AG04450 (cell line): ENCODE results near the gene GLIS1. TPM values are rescaled to one million over a fixed set of nuclear protein-coding genes. Genes with fewer than 3 reads are reported as not detected.

Experiments used
- CTCF ChIA-PET: fragments of 300-600, 350-600 bp; formaldehyde crosslinking; extraction: SDS; loops from one replicate; lab custom pipeline; 2022; ENCODE audit warnings: antibody characterized with exemption, inconsistent platforms; lab: Charles Lee
- POLR2A ChIA-PET: fragments of 350-600 bp; formaldehyde crosslinking; extraction: SDS; loops from one replicate; lab custom pipeline; 2021; ENCODE audit warnings: antibody characterized with exemption, inconsistent platforms; lab: Yijun Ruan, JAX
- DNase-seq: peaks from one replicate; pipeline ENCODE4 v3.0.0-alpha.2; 2011; ENCODE audit warnings: low read depth, low spot score
- H3K27ac ChIP-seq: one replicate; pipeline ENCODE4 v1.5.1; 2012; ENCODE audit warnings: low read depth, low read length, control low read depth
- H3K27me3 ChIP-seq: one replicate; pipeline ENCODE4 v1.6.0; 2012; ENCODE audit warnings: low read length; ENCODE audit not compliant: control insufficient read depth, insufficient read depth
- H3K4me3 ChIP-seq: 2 replicates; pipeline ENCODE4 v1.5.1; 2011; ENCODE audit warnings: mild to moderate bottlenecking, low read depth, low read length, control low read depth
- H3K9me3 ChIP-seq: 2 replicates; pipeline ENCODE4 v1.5.1; 2012; ENCODE audit warnings: low read length; ENCODE audit not compliant: control insufficient read depth, insufficient read depth
- polyA plus RNA-seq: library from polyadenylated mRNA; depleted of rRNA; stranded (reverse); fragments of >200 nt; gene quantifications from 2 replicates; pipeline ENCODE4 v1.2.3, GENCODE V29; 2011
- TF ChIP-seq, protein P1 (sequence below): IDR thresholded peaks from 2 replicates; pipeline ENCODE4 v1.5.1; 2011; ENCODE audit warnings: low read depth, low read length, control low read depth, inconsistent platforms

Gene GLIS1
- polyA plus RNA-seq, 1 experiment: 0.77 TPM

DNA sequence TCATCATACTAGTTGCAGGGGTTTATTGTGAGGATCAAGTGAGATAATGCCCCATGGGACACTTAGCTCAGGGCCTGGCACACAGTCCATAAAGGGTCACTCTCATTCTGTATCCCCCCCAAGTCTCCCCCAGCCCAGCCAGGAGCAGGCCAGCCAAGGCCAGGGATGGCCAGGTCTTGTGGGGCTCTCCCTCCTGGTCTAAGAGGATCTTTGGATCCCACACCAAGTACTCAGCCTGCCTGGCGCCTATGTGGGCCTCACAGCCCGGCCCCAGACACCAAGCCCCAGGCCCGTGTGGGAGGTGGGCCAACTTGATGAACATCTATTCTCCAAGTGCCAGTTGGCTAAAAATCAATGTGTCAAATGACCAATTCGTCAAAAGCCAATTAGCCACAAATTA is 117.8 kb downstream of the GLIS1 start:
- H3K27ac ChIP-seq: no peak overlapping the region
- no peak overlapping the region for H3K4me3 ChIP-seq
- no peak for DNase-seq
- H3K27me3 ChIP-seq: no peaks in the 10 kb centered on the region
- TF ChIP-seq, protein P1, sequence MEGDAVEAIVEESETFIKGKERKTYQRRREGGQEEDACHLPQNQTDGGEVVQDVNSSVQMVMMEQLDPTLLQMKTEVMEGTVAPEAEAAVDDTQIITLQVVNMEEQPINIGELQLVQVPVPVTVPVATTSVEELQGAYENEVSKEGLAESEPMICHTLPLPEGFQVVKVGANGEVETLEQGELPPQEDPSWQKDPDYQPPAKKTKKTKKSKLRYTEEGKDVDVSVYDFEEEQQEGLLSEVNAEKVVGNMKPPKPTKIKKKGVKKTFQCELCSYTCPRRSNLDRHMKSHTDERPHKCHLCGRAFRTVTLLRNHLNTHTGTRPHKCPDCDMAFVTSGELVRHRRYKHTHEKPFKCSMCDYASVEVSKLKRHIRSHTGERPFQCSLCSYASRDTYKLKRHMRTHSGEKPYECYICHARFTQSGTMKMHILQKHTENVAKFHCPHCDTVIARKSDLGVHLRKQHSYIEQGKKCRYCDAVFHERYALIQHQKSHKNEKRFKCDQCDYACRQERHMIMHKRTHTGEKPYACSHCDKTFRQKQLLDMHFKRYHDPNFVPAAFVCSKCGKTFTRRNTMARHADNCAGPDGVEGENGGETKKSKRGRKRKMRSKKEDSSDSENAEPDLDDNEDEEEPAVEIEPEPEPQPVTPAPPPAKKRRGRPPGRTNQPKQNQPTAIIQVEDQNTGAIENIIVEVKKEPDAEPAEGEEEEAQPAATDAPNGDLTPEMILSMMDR: no peak
- ChIA-PET POLR2A (no interaction called here), CTCF (interaction anchor here (1.5 kb wide), 1 partner anchor 135 kb away, joined by 4 read pairs; no protein-coding TSS in a partner anchor)
- H3K9me3 ChIP-seq: no peaks in the 10 kb centered on the region

DNA sequence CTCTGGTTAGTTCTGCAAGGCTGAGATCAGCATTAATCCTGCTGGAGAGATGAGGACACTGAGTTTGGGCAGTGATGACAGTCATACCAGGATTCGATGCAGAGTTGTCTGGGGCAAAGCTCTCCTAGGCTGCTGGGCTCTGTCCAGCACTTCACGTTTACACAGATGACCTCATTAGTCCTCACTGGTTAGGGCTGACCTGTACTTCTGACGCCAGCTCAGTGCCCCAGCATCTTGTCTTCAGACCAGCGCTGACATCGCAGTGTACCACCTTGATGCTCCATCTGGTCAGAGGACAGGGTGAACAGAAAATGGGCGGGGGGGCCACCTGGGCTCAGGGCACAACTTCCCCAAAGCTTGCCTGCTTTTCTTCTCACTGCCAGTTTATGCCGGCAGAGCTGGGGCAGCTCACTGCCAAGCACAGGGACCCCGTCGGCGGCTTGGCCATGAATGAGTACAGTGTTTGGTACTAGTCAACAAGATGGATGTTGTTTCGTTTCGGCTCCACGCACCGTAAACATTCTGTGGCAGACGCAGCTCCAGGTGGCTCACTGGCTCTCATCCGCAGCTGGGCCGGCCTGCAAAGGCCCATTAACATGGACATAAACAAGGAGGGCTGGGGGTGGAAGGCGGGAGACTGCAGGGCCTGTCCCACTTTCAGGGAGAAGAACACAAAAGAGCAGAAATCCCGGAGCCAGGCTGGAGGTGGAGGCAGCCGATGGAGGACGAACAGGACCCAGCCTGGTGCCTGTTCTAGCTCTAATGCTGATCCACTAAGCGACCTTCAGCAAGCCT is 118.7 kb downstream of the GLIS1 start:
- ChIA-PET POLR2A (no interaction called here), CTCF (interaction anchor here (1.5 kb wide), 1 partner anchor 135 kb away, joined by 4 read pairs; no protein-coding TSS in a partner anchor)
- TF ChIP-seq, protein P1: no peak
- Histone ChIP-seq H3K4me3 (no peak overlapping the region), H3K27me3 (no peaks in the 10 kb centered on the region), H3K9me3 (no peaks in the 10 kb centered on the region), H3K27ac (no peak overlapping the region)
- peak; percentile 8 for DNase-seq

DNA sequence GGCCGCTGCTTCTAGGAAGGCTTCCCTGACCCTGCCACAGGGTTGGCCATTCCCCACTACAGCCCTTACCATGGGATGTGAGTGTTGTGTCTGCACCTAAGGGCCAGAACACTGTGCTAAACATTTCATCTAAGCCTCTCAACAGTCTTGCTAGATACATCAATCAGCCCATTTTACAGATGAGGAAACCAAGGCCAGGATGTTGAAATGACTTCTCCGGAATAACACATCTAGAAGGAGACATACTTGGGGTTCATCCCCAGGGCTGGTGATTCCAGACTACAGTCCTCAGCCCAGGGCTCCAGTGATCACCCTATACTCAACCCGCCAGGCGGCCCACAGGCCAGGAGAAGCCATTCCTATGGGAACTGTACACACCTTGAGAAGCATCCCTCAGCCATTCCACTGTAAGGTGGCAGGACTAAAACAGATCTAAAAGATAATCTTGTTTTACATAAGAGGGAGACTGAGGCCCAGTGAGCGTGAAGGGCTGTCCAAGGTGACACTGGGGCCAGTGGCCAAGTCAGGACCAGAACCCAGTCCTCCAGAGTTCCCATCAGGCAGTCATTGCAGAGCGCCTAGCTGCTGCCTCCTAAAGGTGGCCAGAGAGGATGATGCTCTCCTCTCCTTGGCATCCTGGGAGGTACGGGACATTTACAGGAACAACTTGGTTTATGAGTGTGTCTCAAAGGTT is 119.5 kb downstream of the GLIS1 start:
- Histone ChIP-seq H3K9me3 (no peaks in the 10 kb centered on the region), H3K27me3 (no peaks in the 10 kb centered on the region), H3K4me3 (no peak overlapping the region), H3K27ac (no peak overlapping the region)
- ChIA-PET CTCF (interaction anchor here (1.5 kb wide), 1 partner anchor 134 kb away, joined by 4 read pairs; no protein-coding TSS in a partner anchor), POLR2A (no interaction called here)
- DNase-seq: no peak
- TF ChIP-seq, protein P1: no peak

DNA sequence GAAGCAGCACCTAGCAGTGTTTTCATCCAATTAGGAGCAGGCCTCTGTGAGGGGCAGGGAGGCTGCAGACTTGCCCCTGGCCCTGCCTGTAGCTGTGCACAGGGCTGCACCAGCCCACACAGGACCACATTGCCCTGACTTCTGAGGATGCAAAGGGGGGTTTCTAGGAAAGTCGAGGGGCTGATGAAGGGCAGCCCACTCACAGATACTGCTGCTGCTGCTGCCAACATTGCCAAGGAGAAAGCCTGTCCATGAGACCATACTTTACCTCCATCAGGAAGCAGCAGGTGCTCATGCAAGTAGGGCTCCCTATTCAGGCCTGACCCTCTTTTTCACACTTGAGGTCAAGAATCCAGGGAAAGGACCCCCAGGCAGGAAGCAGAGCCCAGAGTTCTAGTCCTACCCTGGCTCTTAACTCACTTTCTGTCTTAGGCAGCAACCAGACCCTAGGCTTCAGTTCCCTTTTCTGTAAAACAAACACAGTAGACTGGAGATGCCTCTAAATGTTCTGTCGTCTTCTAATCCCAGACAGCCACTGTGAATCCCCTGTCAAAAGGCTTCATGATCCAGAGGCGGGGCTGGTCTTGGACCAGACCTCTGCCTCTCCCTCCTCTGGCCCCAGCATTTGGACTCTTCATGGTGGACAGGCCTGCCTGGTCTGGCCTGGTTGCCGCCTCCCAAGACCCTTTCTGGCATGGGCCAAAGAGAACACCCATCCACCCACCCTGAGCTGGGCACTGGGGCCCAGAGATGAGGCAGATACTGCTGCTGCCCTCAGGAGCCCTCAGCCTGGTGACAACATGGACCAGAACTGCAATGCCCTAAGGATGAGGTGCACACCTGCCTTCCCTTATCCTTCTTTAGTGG is 120.2 kb downstream of the GLIS1 start:
- no peaks in the 10 kb centered on the region for H3K27me3 ChIP-seq
- CTCF ChIA-PET: no interaction called here
- no peak overlapping the region for H3K4me3 ChIP-seq
- DNase-seq: no peak
- H3K9me3 ChIP-seq: no peaks in the 10 kb centered on the region
- POLR2A ChIA-PET: no interaction called here
- TF ChIP-seq, protein P1: no peak
- H3K27ac ChIP-seq: no peak overlapping the region
